CD4-positive, alpha-beta T cell (primary cell): Measurements from ENCODE around the gene STAT3. TPM values are rescaled to one million over a fixed set of nuclear protein-coding genes. Genes with fewer than 3 reads are reported as not detected.

ENCODE experiments used
- ATAC-seq: fragments of 200-7000 bp; cut with Tn5 transposase; one replicate; pipeline ENCODE4 v1.10.0; 2022; ENCODE audit warnings: mild to moderate bottlenecking; ENCODE audit not compliant: poor library complexity
- CTCF ChIA-PET: fragments of 350-600 bp; sonication (Branson Sonifier 250); formaldehyde crosslinking; loops from one replicate; lab custom pipeline; 2021; ENCODE audit warnings: antibody characterized with exemption, inconsistent platforms; lab: Charles Lee
- POLR2A ChIA-PET: fragments of 350-600 bp; sonication (Branson Sonifier 250); formaldehyde crosslinking; loops from one replicate; lab custom pipeline; 2021; ENCODE audit warnings: antibody characterized with exemption, inconsistent platforms; lab: Charles Lee
- DNase-seq, 14 experiments: peaks; one replicate each; pipeline ENCODE4 v3.0.0-alpha.2; 2013 to 2020; ENCODE audit warnings: mixed read lengths in 2 of 14
- H3K27ac ChIP-seq, 2 donors: one replicate each; pipeline versions ENCODE4 v1.5.1 to v1.7.0; 2013; ENCODE audit warnings: low read length in 2 of 2, low read depth in 1 of 2, mild to moderate bottlenecking in 1 of 2
- H3K27me3 ChIP-seq, 2 experiments: 1 replicate in 1 of 2; 2 replicates in 1 of 2; pipeline versions ENCODE4 v1.6.1 to v1.7.0; 2013; ENCODE audit warnings: low read length in 2 of 2, control low read depth in 1 of 2, mild to moderate bottlenecking in 1 of 2, moderate library complexity in 1 of 2; ENCODE audit not compliant: insufficient read depth in 2 of 2, control insufficient read depth in 1 of 2
- H3K36me3 ChIP-seq: one replicate; pipeline ENCODE4 v1.6.1; 2013; ENCODE audit warnings: low read length, control low read depth; ENCODE audit not compliant: insufficient read depth
- H3K4me1 ChIP-seq: one replicate; pipeline ENCODE4 v1.6.1; 2013; ENCODE audit warnings: low read length, control low read depth; ENCODE audit not compliant: insufficient read depth
- H3K4me3 ChIP-seq: one replicate; pipeline ENCODE4 v1.5.1; 2013; ENCODE audit warnings: mild to moderate bottlenecking, low read length, moderate library complexity
- H3K9me3 ChIP-seq, 2 experiments: 1 replicate in 1 of 2; 2 replicates in 1 of 2; pipeline versions ENCODE4 v1.6.1 to v1.7.0; 2013; ENCODE audit warnings: low read length in 2 of 2, mild to moderate bottlenecking in 2 of 2, control low read depth in 1 of 2, moderate library complexity in 1 of 2; ENCODE audit not compliant: control insufficient read depth in 1 of 2, insufficient read depth in 1 of 2
- H3K27ac Mint-ChIP-seq: one replicate; pipeline ENCODE4 v1.8.0; 2020; ENCODE audit warnings: mixed read lengths
- H3K27me3 Mint-ChIP-seq: one replicate; pipeline ENCODE4 v1.8.0; 2021; ENCODE audit warnings: mixed read lengths
- H3K36me3 Mint-ChIP-seq: one replicate; pipeline ENCODE4 v1.8.0; 2021; ENCODE audit warnings: low read depth, mixed read lengths
- H3K4me1 Mint-ChIP-seq: one replicate; pipeline ENCODE4 v1.8.0; 2021; ENCODE audit warnings: low read depth, mixed read lengths
- H3K4me3 Mint-ChIP-seq: one replicate; pipeline ENCODE4 v1.8.0; 2020; ENCODE audit warnings: mild to moderate bottlenecking, mixed read lengths
- H3K9me3 Mint-ChIP-seq: one replicate; pipeline ENCODE4 v1.8.0; 2020; ENCODE audit warnings: mixed read lengths
- CTCF ChIP-seq: fragments of 200-600 bp; IDR thresholded peaks from one replicate; pipeline ENCODE4 v1.8.0; 2022; ENCODE audit warnings: antibody characterized with exemption, mild to moderate bottlenecking
- intact Hi-C, 2 experiments: fragments of 100-400 bp; cut with DNase I in 1 of 2; cut with micrococcal nuclease in 1 of 2; formaldehyde crosslinking; loops; one replicate each; pipeline versions ENCODE4 v1.15.1 to v1.9.0; 2023 to 2025; cut with DNase I, micrococcal nuclease
- total RNA-seq, 174 experiments: library from RNA in 2 of 174; stranded (reverse) in 2 of 174; gene quantifications; one replicate each; pipeline ENCODE4 v1.2.3 and lab custom pipeline; 2021 to 2026

Gene STAT3
- total RNA-seq, 2 experiments from 2014 or later, result 315 to 319 TPM

DNA sequence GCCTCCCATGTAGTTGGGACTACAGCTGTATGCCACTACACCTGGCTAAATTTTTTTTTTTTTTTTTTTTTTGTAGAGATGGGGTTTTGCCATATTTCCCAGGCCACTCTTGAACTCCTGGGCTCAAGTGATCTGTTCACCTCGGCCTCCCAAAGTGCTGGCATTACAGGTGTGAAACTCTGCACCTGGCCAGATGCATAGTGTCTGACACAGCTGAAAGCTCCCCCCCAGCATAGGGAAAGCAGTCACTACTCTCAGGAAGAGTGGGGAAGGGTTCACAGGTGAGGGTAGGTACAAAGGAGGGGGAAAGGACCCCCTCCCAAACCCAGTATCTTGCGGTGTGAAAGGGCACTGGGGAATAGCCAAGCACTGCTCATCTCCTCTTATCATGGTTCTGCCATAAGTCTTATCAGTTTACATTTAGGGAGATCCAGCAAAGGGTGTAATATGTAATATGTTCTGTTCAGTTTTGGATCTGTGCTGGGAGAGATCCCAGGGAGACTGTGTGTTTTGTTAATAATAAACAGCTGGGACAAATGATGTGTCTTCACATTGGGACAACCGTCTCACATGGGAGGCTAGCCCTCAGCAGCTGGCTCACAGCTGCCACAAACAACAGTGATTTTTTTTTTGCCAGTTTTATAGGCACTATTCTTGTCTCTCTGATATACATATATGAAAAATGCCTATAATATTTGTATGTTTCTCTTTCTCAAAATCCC lies 41.6 kb upstream of the STAT3 start:
- peaks cover 0 to 3% of the 10 kb centered on the region in 2 experiments for H3K27me3 ChIP-seq
- no peaks in the 10 kb centered on the region for H3K9me3 Mint-ChIP-seq
- no peak overlapping the region for H3K27ac Mint-ChIP-seq
- H3K27me3 Mint-ChIP-seq, result peaks cover 24% of the 10 kb centered on the region
- H3K36me3 Mint-ChIP-seq, result no peaks in the 10 kb centered on the region
- peaks cover 3% of the 10 kb centered on the region for H3K4me1 ChIP-seq
- no peaks in the 10 kb centered on the region for H3K36me3 ChIP-seq
- POLR2A ChIA-PET, result interaction anchor here (0.6 kb wide), 1 partner anchor 406 kb away, joined by 3 read pairs; no protein-coding TSS in a partner anchor
- intact Hi-C loops, result loop anchor here in 1 of 2 experiments (10.0 kb wide), 1 partner anchor 55 kb away; no protein-coding TSS in a partner anchor
- no peaks in the 10 kb centered on the region for H3K9me3 ChIP-seq
- no peak for TF ChIP-seq CTCF
- no peak overlapping the region for H3K4me3 ChIP-seq
- CTCF ChIA-PET, result interaction anchor here (0.9 kb wide), 1 partner anchor 97 kb away, joined by 4 read pairs; no protein-coding TSS in a partner anchor
- no peak overlapping the region for H3K27ac ChIP-seq
- ATAC-seq, result no peak
- DNase-seq, result no peak
- no peak overlapping the region for H3K4me3 Mint-ChIP-seq
- no peaks in the 10 kb centered on the region for H3K4me1 Mint-ChIP-seq

DNA sequence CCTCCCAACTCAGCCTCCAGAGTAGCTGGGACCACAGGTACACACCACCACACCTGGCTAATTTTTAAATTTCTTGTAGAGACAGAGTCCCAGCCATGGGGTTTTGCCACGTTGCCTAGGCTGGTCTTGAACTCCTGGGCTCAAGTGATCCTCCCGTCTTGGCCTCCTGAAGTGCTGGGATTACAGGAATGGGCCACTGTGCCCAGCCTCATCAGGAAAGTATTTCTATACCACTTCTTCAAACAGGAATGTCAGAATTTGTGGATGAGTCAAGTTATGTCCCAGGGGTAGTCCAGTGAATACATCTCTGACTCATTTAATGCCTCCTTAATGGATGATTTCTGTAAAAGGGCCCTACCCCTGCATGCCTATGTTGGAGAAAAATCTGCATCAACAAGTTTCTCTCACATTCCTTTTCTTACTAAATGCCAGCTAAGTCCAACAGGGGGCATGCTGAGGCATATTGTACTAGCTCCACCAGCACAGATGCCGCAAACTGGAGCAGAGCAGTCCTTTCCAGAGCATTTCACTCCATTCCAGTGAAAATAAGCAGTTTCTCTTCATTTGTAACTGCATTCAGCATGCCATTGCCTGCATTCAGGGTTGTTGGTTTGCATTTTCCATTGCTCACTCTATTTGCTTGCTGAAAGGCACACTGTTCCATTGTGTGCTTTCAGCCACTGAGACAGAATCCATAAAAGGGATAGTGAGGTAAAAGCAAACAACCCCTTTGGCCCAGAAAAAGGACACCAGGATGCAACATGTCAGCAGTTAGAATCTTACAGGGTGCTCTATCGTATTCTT lies 40.1 kb upstream of the STAT3 start:
- Histone ChIP-seq H3K27me3 (peaks cover 8 to 11% of the 10 kb centered on the region in 2 experiments), H3K4me1 (peaks cover 5% of the 10 kb centered on the region), H3K4me3 (no peak overlapping the region), H3K9me3 (peaks cover 0 to under 1% of the 10 kb centered on the region in 2 experiments), H3K27ac (no peak overlapping the region), H3K36me3 (no peaks in the 10 kb centered on the region)
- ChIA-PET POLR2A (interaction anchor here (0.6 to 1.4 kb wide), 3 partner anchors 13 to 112 kb away, joined by 3 to 4 read pairs (median 3); no protein-coding TSS in a partner anchor), CTCF (interaction anchor here (0.9 to 2.2 kb wide), 7 partner anchors 11 to 110 kb away, joined by 3 to 18 read pairs (median 3); no protein-coding TSS in a partner anchor)
- DNase-seq (peak in 12 of 14 experiments; percentile 17 to 75 (median 32)), ATAC-seq (peak; percentile 80)
- Mint-ChIP-seq H3K27ac (no peak overlapping the region), H3K27me3 (peaks cover 32% of the 10 kb centered on the region), H3K9me3 (no peaks in the 10 kb centered on the region), H3K36me3 (no peaks in the 10 kb centered on the region), H3K4me1 (peaks cover 1% of the 10 kb centered on the region), H3K4me3 (no peak overlapping the region)
- intact Hi-C loops, result loop anchor here (1.0 kb wide), 1 partner anchor 89 kb away; no protein-coding TSS in a partner anchor
- peak; percentile 71 for TF ChIP-seq CTCF

- ChIA-PET POLR2A (no interaction called here), CTCF (no interaction called here)
- Histone ChIP-seq H3K27me3 (peaks cover 21 to 28% of the 10 kb centered on the region in 2 experiments), H3K4me1 (peaks cover 27% of the 10 kb centered on the region), H3K27ac (no peak overlapping the region), H3K9me3 (peaks cover 0 to 16% of the 10 kb centered on the region in 2 experiments), H3K36me3 (no peaks in the 10 kb centered on the region), H3K4me3 (no peak overlapping the region)
- no peaks in the 10 kb centered on the region for H3K36me3 Mint-ChIP-seq
- DNase-seq, result no peak
- intact Hi-C loops, result loop anchor here in 1 of 2 experiments (5.0 kb wide), 1 partner anchor 37 kb away; no protein-coding TSS in a partner anchor
- H3K4me1 Mint-ChIP-seq, result peaks cover 16% of the 10 kb centered on the region
- ATAC-seq, result no peak
- peaks cover 37% of the 10 kb centered on the region for H3K27me3 Mint-ChIP-seq
- H3K4me3 Mint-ChIP-seq, result no peak overlapping the region
- no peaks in the 10 kb centered on the region for H3K9me3 Mint-ChIP-seq
- TF ChIP-seq CTCF, result no peak
- no peak overlapping the region for H3K27ac Mint-ChIP-seq
Observed at GRCh38 chr17:42424991-42425610, 36.9 kb upstream of the STAT3 start.
